ENCODE results near the gene KCTD10.

The KCTD10 gene

DNA sequence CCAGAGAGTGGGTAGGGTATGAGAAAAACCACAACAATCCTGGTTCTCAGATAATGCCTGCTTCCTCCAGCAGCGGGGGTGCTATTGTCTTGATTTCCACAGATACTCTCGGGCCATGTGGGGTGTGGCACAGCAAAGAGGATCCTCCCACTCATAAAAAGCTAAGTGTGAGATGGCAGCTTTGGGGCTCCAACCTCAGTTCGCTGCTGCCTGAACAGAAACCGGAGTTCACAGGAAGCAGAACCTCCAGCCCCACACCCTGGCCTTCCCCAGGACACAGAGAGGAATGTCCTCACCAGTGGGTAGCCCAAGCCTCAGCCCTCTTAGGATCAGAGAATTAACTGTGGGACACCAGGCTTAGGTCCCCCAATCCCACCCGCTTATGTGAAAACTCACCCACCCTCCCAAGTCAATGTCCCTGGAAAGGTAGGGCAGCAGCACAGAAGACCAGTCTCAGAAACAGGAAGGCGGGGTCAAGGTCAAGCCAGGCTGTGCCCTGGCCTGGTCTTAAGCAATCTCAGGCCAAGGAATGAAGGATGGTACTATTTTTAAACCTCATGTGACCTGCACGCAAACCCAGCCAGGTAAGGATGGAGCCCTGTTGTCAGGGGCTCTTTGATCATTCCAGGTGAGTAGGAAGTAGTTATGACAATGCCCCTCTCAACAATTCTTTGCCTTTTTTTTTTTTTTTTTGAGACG is 9.0 kb downstream of the KCTD10 start:
- DNase-seq, result no peak

DNA sequence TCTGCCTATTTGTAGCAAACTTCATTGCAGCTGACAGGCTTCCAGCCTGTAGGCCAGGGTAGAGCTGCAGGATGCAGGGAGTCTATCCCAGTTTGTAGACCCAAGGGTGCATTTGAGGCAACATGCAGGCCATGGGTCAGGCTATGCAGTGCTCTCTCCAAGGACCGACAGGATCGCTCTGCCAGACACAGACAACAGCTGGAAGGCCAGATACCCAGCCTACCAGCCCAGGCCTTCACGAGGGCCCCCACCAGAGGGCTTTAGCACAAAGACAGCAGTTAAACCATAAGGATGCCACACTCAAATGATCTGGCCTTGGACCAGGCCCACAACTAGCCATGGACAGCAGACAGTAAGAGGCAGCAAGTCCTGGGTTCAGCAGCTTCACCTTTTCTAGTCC is 10.3 kb downstream of the KCTD10 start:
- DNase-seq, result no peak

DNA sequence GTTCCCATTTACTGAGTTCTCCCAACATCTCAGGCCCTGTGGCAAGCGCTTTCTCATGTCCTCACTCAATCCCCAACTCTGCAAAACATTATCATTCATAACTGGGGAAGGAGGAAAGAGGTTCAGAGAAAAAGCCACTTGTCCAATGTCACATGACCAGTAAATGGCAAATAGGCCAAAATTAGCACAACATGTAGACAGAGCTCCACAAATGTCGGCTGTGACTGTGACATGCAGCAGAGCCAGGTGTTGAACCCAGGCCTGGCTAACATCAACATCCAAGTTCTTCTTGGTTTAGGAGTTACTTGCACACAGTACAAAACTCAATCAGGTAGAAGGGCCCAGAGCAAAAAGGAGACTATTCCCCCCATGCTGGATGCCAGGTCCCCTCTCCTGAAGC is 10.8 kb downstream of the KCTD10 start:
- no peak for DNase-seq

DNA sequence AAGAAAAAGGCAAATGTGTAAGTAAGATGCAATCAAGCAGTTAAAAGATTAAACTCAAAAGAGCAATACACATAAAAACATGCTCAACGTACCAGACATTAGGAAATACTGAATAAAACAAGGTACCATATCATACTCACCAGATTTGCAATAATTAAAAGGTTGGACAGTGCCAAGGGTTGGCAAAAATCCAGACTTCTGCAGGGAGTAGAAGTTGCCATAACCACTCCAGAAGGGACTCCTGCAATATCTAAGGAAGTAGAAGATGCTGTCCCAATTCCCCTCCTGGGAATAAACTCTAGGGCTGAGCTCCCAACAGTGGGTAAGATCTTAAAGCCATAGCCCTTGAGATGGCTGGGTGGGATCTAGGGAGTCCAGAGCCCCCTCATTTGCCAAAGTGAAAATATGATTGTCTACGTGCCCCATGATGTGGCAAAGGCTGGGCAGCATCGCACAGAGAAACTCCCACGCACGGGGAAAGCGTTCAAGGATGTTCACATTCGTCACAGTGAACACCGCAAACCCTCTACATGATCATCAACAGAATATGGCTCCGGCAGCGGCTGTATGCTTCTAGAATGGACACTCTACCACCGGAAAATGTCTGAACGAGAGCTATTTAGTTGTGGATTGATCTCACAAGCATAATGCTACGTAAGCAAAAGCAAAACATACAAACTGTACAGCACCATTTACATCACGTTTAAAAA is 12.3 kb downstream of the KCTD10 start:
- no peak for DNase-seq

DNA sequence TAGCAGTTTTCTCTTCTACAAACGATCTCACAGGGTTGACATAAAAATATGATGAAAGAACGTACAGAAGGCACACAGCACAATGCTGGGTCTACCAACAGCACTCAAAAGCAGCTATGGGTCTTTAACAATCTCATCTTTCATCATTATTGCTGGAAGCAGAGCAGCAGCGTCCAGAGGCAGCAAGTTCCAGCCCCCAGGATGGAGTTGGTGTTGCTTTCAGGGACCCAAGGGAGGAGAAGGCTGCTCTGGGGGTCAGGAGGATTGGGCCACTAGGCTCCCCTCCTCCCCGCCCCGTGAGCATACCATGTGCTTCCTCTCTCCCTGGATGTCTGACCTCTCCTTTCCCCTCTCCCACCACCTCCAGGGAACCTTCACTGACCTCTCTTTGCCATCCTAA is 13.3 kb downstream of the KCTD10 start:
- no peak for DNase-seq

DNA sequence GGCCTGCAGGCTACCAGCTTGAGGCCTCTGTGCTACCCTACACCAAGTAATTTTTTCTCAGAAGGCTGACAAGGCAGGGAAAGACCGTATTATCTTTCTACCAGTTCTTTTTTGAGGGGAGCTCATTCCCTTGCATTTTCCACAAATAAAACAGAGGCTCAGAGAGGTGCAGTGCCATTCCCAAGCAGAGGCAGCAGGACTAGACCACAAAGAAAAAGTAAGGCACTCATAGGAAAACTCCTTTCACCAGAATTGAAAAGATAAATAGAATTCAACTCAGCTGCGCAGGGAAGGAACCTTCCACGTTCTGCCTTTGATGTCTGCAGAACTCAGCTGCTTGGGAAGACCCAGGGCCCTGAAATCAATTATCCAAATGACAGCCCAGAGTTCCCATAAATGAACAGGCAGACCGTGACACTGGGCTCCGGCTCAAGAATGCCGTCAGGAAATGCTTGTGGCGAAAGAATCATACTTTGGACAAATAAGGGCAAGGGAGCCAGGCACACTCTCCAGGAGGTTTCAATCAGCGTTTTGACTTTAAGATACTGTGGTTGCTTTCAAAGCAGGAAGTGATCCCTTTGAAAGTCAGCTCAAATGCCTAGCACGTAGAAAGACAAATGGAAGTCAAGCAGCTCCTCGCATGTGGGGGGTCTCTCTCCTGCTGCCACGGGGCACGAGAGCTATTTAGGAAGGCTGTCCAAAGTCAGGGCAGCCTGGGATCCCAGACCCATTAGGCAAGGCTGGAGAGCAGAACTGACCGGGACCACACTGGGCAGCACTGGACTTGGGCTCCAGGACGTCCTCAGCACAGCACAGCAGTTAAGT is 14.0 kb downstream of the KCTD10 start:
- no peak for DNase-seq

DNA sequence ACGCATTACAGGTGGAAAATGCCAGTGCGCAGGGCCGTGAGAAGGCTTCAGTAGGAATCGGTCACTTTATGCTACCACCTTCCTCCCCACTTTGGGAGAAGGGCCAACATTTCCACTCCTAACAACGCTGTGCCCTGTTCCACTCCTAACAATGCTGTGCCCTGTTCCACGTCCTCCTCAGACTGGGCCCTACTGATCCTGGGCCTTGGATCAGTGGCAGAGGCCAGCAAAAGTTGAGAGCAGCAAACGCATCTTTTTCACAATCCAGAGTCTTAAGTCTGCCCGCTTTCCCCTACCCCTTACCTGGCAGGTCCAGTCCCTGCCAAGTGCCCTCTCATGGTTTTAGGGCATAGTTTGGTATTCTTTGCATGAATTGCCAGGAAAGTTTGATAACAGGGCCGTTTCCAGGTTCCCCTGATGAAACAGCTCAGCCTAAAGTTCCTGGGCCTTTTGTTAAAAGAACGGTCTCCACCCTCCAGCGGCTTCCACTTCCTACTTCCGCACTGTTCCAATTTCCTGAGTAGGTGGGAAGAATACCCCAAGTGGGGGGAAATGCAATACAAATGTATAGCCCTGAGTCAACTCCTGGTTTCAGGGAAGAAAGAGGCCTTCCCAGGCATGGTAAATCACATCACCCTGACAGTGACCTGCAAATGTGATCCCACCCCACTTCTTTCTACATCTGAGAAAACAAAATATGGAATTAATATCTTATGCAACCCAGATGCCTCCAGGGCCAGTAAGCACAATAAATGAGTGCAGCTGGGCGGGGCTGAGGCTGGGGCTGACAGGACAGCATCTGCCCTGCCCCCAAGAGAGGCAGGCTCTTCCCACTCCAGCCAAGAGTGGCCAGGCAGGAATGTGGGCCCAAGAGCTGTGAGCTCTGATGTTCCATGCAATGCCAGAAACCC is 15.0 kb downstream of the KCTD10 start:
- no peak for DNase-seq

DNA sequence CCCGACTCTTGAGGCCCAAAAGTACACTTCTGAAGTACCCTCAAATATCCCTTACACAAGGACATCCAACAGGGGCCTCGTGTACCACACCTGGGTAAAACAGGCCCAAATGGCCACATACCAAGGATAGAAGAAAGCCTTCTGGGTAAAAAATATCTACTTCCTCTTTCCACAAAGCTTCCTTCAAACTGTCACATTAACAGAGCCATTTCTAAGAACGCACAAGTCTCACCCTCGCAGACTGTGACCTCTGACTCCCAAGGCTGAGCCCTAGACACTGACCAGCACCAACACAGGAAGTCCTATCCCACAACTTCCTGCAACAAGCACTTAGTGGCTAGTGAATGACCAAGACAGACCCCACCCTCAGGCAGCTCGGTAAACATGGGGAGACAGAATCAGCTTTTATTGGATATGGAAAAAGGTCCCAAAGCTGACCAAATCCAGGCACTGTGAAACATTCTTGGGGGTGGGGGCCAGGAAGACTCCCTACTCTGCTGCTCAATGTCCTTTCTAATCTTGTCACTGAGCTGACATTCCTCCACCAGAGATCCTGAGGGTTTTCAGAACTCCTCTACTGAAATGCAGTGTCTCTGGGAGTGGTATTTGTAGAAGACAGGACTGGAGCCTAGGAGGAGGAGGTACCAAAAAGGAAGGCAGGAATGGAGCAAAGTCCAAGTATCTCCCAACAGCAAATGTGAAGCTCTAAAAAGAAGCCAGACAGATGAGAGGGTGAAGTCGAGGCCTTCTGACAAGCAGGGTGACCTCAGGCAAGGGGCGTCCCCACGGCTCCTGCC is 15.9 kb downstream of the KCTD10 start:
- no peak for DNase-seq

DNA sequence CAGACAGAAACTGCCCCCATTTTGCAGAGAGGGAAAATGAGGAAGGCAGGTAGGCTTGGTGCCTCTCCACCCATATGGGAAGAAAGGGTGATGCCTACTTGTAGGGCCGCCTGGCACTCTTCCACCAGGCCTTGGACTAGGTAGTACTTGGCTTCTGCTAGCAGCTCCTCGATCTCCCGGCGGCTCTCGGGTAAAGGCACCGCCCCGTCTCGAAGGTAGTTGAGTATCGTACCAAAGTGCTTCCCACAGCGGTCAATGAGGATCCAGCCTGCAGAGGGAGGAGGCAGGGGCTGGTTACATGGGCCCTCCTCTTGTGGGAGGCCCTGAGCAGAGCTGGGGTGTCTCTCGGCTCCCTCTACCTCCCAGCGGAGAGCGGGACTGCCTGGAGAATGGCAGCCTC is 16.6 kb downstream of the KCTD10 start:
- no peak for DNase-seq

DNA sequence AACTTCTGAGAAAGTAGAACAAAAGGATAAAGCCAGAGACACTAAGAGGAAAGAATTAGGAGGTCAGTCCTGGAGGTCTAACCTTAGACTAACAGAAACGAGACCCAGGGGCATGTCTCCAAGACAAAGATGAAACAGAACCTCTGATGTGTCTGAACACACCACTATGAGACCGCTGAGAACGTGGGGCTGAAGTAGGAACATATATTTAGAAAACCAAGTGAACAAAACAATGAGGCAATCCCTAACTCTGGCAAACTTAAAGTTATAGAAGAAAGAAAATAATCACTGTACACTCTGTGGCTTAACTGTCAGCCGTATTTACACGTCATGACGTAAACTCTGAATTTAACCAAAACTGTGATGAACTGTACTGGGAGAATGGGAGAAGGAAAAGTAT is 17.9 kb downstream of the KCTD10 start:
- DNase-seq, result no peak

DNA sequence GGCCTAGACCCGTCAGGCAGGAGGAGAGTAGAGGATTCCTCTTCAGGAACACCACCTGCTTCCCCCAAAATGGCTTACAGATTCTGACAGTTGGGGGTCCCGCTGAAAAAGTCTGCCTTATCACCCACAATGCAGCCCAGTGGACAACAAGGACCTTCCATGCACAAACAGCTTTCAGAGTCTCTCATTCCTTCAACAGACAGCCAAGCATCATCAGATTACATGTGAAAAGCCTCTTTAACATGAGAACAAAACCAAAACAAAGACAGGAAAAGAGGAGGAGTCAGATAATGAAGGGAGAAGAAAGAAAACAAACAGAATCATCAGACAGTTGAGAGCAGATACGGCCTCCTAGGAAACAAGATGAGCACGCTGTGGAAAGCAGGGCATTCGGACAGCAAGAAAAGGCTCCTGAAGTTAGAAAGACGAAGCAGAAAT is 18.3 kb downstream of the KCTD10 start:
- no peak for DNase-seq

DNA sequence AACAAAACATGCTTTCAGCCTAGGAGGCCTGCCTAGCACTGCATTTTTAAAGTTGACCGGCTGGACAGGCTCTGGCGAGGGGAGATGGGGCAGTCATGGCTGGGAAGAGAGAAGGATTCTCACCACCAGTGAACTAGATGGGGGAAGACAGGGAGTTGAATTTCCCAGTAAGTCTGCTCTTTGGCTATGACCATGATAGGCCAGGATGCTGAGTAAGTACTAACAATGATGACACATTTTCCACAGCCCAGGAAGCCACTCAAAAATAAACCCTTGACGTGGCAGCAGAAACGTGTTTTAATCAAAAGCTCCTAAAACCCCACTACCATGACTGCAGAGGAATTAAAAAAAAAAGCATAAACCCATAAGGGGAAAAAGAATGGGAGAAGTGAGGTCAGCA is 19.0 kb downstream of the KCTD10 start:
- no peak for DNase-seq

DNA sequence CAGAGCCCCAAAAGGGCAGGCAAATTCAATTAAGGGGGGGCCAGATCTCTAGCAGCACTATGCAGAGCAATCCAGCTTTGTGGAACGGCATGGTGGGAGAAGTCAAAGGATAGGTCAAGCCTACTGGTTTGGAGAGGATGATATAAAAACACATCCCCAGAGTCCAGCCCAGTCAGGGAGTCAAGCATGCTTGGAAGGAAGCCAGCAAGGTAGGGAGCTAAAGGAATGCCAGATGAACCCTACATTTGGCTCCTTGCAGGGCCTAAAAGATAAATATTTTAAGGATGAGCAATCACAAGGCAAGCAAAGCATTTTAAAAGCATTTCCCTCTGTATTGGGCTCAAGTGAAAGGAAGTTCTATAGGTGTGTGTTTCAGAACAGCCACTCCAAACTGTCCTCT is 21.4 kb downstream of the KCTD10 start:
- DNase-seq, result no peak

DNA sequence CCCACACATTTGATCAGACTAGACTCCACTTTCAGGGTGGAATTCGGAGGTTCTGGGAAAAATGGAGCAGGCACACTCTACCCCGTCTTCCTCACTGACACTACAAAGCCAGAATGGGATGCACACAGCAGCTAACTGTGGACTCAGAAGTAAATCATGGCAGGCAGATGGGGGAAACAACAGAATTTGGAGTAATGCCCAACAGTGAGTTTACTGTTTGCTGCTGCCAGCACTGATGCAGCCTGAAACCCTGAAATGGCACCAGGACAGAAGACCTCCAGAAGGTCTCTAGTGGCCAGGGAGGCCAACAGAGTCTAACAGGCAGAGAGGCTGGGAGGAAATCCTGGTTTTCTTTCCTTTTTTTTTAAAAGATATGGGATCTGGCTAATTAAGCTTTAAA is 24.6 kb downstream of the KCTD10 start:
- no peak for DNase-seq

DNA sequence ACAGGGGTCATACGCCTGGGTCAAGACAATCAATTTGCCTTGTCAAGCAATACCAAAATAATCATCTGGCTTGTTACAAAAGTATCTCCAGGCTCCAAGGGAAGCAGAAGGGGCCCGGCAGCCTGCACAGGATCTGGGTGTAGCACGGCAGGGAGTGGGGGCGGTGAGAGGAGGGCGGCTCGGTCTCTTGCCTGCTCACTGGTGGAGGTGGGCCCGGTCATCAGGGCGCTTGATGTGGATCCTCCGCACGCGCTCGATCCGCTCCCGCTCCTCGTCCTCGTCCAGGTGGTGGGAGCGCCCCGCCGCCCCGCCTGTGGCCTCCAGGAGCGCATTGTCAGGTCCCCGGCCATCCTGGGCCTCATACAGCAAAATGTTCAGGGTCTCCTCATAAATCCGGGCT is 25.7 kb downstream of the KCTD10 start:
- no peak for DNase-seq

DNA sequence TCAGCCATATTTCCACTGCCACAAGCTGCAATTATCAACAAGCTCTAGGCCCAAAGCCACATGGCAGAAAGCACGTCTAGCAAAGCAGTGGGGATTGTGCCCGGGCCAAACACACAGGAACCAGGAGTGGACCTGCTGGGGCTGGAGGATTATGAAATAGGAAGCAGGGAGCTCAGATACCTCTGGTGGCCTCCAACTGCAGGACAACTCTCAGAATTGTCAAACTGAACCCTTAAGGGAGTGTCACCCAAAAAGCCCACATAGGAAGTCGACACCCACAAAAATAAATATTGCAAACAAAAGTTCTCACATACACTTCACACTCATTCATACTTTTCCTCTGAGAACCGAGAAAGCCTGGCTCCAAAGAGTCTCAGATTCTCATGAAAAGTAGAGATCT is 26.1 kb downstream of the KCTD10 start:
- DNase-seq, result no peak

DNA sequence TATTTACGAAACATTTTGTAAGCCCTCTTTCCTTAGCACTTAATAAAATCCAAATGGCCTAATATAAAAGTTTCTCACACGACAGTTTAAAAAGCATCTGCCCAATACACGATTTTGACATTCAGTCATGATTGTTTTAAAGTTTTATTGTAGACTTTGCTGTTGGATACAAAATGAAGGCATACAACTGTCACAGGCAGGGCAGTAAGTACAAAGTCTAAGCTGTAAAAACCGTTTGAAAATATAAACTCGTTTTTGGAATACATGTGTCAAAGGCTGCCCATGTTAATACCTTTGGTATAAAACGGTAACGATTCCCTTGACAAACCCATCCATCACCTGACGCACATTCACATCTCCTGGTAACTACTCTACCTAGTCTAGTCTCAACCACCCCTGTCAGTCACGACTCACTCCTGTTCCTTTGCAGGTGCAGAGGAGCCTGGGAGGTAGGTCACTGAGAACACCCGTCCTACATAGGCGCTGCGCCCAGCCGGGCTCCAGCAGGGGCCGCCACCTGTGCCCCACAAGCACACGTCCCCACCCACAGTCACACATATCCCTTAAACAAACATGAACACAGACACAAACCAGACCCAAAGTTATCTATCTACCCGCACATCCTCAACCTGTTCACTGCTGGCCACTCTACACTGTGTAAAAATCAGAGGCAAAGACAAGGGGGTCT is 27.1 kb downstream of the KCTD10 start:
- no peak for DNase-seq

DNA sequence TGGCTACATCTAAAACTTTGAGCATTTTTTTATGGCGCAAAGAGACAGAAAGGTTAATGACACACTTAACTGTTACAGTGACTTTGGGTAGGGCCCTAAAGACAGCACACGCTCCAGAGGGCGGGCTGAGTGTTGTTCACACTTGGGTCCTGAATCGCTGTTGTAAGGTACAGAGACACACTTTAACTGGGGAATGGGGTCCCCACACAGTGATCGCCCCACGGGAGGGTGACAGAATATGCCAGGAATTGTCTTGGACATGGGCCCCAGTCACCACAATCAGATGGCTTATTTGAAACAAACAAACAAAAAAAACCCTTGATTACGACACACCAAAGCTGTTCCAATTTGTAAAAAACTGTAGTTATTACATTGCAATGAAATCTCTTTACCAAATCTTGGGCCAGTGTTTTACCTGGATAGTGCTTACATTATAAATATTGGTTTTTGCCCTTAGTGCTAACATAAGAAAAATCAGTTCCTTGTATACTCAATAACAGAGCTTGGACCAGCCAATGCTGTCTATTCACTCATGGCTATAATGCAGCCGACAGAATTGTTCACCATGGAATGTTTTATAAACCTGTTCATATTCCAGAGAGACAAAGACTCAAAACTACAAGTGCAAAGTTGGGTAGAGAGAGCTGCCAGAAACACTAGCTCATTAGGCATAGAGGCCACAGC is 28.3 kb downstream of the KCTD10 start:
- DNase-seq, result no peak

DNA sequence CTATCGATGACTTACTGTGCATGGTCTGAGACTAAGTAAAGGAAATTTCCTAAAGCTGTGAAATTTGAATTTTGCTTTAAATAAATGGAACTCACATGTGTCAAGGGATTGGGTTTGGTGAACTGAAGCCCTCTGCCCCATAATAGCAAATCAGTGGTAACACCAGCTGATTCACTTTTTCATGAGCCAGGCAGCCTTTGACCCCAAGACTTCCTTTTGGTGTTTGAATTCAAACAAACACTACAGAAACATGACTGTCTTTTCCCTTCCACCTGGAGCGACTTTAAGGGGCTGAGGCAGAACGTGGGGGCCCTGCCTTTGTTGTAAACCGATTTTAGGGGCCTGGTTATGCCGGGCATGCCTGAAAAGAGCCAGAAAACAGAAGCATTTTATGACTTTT is 28.8 kb downstream of the KCTD10 start:
- DNase-seq, result no peak

DNA sequence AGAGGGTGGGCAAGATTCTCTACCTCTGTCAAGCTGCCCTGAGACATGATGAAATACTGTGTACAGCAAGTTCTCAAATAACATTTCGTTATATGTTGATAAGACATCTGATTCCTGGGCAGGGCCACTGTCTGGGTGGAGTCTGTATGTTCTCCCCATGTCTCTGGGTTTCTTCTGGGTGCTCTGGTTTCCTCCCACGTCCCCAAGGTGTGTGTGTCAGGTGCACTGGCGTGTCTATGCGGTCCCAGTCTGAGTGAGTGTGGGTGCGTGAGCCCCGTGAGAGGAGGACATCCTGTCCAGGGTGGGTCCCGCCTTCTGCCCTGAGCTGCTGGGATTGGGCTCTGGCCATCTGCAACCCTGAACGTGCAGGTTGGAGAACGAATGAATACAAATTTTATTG is 29.6 kb downstream of the KCTD10 start:
- DNase-seq, result no peak

DNA sequence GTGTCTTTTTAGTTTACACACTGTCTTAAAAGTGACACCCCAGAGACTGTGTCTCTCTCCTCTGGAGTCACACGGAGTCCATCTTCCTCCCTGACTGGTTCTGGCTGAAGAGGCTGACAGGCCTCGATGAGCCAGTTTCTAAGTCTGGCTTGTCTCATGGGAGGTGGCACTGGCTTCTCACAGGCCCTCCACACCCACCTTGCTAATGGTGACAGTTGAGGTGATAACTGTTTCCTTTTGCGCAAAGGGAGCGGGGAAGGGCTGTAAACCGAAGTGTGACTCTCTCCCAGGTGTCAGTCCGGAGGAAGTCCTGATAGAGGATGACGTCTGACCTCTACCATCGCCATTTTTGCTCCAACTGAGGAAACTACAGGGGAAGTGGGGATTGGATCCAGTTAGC is 30.2 kb downstream of the KCTD10 start:
- no peak for DNase-seq

Measured in NCI-H2107 (cell line).